Activated effector memory CD4-positive, alpha-beta T cell treated with anti-CD3 and anti-CD28 coated beads, Interleukin-2, amount 50 U/mL, for 16 hours (primary cell): ENCODE data around the gene INTS2.
"Not testable (repeated sequence)": the region's sequence is repeated elsewhere in the genome, so short reads cannot be mapped to it uniquely, and the experiment has no call there.

Experiments
- DNase-seq: peaks from one replicate; pipeline ENCODE4 v3.0.0-alpha.2; 2020

INTS2 gene

DNA sequence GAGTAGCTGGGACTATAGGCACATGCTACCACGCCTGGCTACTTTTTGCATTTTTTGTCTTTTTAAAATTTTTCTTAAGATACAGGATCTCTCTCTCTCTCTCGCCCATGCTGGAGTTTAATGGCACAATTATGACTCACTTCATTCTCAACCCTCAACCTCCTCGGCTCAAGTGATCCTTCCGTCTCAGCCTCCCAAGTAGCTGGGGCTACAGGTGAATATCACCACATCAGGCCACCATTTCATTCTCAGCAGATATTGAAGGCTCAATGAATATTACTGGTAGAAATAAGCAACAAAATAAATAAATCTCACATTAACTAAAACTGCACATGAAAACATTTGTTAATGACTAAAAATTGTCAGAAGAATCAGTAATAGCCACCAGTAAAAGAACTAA is 106.1 kb downstream of the INTS2 start:
- DNase-seq, result no peak

- DNase-seq, result not testable (repeated sequence)
Observed at GRCh38 chr17:61819265-61819664, 108.5 kb downstream of the INTS2 start.

DNA sequence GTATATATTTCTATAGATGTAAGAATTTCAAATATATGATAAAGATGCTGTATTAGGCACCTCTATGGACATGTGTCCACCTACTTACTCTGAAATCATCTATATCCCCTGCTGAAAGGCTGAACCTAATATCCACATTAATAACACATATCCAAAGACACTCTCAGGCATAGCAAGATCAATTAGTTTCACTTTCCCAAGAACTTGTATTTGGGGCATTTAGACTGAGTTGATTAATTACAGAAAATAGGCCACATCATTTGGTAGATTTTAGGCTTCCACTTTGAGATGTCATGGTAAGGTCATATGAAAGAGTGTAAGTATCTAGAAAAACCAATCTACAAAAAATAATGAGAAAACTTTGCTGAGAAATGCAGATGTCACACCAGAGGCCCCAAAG is 109.6 kb downstream of the INTS2 start:
- no peak for DNase-seq

DNA sequence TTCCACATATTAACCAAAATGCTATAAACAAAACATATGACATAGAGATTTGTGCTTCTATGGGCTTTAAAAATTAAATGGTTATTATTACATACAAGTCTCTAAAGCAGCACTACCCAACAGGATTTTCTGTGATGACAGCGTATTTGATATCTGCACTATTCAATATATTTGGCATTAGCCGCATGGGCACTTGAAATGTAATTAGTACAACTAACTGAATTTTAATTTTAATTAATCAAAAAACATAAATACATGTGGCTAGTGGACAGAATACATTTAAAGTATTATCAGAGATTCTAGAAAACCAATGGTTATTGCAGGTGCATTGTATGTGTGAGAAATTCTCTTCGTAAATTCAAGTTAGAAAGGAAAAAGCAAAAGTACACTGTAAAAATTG is 110.3 kb downstream of the INTS2 start:
- DNase-seq, result no peak

GRCh38 chr17:61816538-61816937 is 111.2 kb downstream of the INTS2 start:
- DNase-seq, result no peak

- no peak for DNase-seq
Observed at GRCh38 chr17:61815863-61816503, 111.8 kb downstream of the INTS2 start.
